ENCODE measurements around the gene EFS.
"Not testable (repeated sequence)": the region's sequence is repeated elsewhere in the genome, so short reads cannot be mapped to it uniquely, and the experiment has no call there.

The EFS gene

DNA sequence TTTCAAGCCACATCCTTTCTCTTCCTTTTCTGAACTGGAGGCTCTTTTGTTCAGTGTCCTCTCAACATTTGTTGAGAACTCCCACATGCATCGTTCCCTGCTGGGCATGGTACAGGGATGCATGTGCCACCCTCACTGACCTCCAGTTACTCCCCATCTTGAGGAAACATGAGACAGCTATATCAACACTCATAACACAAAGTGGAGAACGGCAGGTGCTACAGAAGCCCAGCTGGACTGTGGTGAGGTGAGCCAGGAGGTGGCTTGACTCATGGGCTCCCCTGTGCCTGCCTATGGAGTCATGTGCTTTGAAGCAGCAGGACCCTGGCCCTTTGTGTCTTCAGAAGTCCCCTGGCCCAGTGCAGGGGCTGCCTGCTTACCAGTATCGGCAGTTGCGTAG is 33.4 kb upstream of the EFS start:
- no peak for DNase-seq

- no peak for DNase-seq
These were observed 31.9 kb upstream of the EFS start for GRCh38 chr14:23396781-23397407.

GRCh38 chr14:23396126-23396525 is 31.2 kb upstream of the EFS start:
- no peak for DNase-seq

DNA sequence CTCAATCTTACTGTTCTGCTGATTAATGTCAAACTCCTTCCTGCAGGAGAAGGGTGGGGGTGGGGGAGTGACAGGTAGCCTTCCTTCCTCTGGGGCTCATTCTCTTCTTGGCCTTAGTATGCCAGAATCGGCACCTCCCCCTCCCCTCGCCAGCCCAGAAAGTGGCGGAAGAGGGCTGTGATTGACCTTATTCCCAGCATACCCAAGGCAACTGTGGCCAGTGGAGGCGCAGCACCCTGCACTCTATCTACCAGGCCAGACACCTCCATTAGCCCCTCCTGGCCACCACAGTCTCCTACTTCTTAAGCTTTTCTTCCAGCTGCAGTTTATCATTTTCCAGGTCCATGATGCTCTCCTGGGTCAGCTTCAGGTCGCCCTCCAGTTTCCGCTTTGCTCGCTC is 27.6 kb upstream of the EFS start:
- DNase-seq = no peak

DNA sequence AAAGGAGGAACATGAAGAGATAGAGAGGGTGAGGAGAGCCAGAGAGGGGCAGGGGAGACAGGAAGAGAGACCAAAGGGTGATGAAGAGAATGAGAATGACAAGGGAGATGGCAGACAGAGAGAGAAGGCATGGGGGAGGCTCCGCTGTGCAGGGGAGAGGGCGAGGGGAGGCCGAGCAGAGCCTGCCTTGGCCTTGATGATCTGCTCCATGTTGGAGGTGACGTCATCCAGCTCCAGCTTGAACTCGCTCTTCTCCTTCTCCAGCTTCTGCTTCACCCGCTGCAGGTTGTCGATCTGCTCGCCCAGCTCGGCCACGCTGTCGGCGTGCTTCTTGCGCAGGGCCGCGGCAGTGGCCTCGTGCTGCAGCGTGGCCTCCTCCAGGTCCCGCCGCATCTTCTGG is 24.9 kb upstream of the EFS start:
- not testable (repeated sequence) for DNase-seq

DNA sequence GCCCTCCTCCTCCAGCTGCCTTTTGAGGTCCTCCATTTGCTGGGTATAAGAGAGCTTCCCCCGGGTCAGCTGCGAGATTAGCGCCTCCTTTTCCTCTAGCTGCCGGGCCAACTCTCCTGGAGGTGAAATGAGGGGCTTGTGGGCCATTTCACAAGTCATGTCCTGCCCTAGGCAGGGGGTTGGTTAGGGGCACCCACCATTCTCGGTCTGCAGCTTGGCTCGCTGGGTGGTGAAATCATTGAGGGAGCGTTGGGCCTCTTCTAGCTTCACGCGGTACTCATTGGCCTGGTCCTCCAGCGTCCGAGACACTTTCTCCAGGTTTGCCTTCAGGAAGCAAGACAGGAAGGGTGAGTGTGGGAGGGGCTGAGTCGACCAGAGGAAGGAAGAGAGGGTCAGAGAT is 24.4 kb upstream of the EFS start:
- DNase-seq = no peak

DNA sequence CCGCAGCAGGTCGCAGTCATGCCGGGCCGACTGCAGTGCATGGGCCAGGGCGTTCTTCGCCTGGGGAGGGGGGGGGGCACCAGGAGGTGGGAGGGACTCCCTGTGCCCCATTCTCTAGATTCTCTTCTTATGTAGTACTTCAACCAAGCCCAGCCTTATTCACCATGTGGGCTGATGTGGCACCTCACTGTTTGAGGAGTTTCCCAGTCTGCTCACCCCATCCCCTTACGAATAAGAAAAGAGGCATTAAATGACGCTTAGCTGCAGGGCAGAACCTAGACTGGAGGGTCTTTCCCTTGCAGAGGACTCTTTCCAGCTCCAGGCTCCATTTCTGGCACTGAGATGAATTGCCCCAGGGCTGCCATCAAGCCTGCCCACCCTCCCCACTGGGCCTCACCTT is 24.0 kb upstream of the EFS start:
- no peak for DNase-seq

GRCh38 chr14:23387916-23388882 is 23.2 kb upstream of the EFS start:
- no peak for DNase-seq

- no peak for DNase-seq
These were observed 22.0 kb upstream of the EFS start for GRCh38 chr14:23386999-23387398.

DNA sequence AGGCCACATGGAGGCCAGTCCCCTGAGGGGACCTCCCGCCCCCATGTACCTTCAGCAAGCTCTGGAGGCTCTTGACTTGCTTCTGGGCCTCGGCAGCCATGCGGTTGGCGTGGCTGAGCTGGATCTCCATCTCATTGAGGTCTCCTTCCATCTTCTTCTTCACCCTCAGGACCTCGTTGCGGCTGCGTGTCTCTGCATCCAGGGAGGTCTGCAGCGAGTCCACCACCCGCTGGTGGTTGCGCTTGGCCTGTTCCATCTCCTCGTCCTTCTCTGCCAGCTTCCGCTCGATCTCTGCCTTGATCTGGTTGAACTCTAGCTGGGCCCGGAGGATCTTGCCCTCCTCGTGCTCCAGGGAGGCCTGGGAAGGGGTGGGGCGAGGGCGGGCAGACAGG is 21.3 kb upstream of the EFS start:
- DNase-seq = not testable (repeated sequence)

GRCh38 chr14:23385642-23386265 is 20.8 kb upstream of the EFS start:
- no peak for DNase-seq

- no peak for DNase-seq
These were observed 20.3 kb upstream of the EFS start for GRCh38 chr14:23385244-23385641.

GRCh38 chr14:23384364-23385080 is 19.6 kb upstream of the EFS start:
- no peak for DNase-seq

GRCh38 chr14:23382731-23383440 is 17.9 kb upstream of the EFS start:
- no peak for DNase-seq

GRCh38 chr14:23382276-23382675 is 17.3 kb upstream of the EFS start:
- no peak for DNase-seq

DNA sequence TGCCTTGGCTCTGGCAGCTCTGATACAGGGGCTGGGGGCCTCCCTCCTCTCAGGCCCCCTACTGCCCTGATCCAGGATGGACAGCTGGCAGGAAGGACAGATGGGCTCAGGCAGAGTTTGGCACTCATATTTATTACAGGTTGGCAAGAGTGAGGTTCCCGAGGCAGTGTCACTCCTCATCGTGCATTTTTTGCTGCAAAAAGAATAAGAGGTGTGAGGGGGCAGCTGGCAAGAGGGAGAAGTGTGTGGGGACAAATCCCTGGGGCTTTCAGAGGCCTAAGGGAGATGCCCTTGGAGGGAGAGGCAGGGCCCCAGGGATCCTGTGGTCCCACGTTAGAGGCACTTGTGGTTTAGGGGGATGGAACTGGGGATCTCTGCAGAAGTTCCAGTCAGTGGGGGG is 16.9 kb upstream of the EFS start:
- DNase-seq = no peak

DNA sequence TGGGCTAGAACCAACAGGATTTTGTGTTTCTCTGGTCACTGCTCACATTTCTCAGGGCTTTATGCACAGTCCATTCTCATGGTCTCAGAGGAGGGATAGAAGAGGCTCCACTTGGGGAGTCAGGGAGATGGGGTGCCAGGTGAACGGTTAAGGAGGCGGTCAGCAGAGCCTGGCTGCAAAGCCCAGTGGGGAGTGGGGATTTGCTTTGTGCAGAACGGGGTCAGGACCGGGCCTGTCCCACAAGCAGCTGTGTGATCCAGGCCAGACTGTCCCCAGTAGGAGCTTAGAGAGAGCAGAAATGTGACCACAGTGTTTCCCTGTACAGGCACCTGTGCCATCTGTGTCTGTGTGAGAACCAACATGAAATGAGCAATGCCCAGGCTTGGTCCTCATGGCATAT is 16.0 kb upstream of the EFS start:
- DNase-seq = no peak

DNA sequence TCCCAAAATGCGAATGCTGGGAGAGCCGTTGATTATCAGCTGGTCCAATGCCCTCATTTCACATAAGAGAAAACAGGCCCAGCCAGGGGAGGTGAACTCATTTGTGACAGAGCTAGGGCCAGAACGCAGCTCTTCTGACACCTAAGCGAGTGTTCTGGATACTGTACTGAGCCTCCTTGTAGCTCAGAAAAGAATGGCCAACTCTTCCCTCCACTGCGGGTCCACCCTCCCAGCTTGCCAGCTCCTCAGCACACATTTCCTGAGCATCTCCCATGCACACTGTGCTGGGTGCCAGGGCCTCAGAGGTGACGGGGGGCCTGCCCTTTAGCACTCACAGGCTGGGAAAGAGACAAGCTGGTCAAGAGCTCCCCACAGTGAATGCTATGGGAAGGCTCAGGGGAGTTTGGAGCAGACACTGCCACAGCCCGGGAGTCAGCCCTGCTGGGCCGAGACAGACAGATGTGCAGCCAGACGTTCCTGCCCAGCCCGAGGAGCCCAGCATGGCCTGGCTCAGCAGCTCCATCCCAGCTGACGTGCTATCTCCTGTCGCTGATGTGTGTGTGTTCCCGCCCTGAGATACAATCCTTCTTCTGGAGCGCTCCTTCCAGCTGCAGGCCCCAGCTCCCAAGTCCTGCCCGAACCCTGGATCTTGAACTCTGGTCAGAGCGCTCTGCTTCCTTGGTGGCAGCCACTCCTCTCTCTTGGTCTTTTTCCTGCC is 15.4 kb upstream of the EFS start:
- no peak for DNase-seq

- no peak for DNase-seq
These were observed 14.6 kb upstream of the EFS start for GRCh38 chr14:23379366-23380196.

- DNase-seq = no peak
These were observed 13.7 kb upstream of the EFS start for GRCh38 chr14:23378612-23379220.

Data from activated gamma-delta T cell (primary cell).